Suppressor macrophage (primary cell): Measurements from ENCODE around the gene KIF12.

Experiments
- DNase-seq, 4 experiments: peaks; one replicate each; pipeline ENCODE4 v3.0.0-alpha.2; 2020 to 2022

KIF12 gene

GRCh38 chr9:114105236-114105635 lies 6.1 kb upstream of the KIF12 start:
- no peak for DNase-seq

GRCh38 chr9:114102484-114102883 lies 3.4 kb upstream of the KIF12 start:
- no peak for DNase-seq

- DNase-seq, result no peak
Observed at GRCh38 chr9:114100536-114100935, 1.4 kb upstream of the KIF12 start.

- no peak for DNase-seq
Observed at GRCh38 chr9:114099669-114100270, 678 bp upstream of the KIF12 start.

GRCh38 chr9:114098021-114098935 lies 814 bp downstream of the KIF12 start:
- peak; percentile 5 to 47 (median 24) for DNase-seq

- DNase-seq, result peak in 1 of 4 experiments; percentile 7
Observed at GRCh38 chr9:114097613-114098020, 1.5 kb downstream of the KIF12 start.

- DNase-seq, result no peak
Observed at GRCh38 chr9:114096866-114097612, 2.1 kb downstream of the KIF12 start.

GRCh38 chr9:114096041-114096511 lies 3.0 kb downstream of the KIF12 start:
- DNase-seq, result no peak

GRCh38 chr9:114094971-114095370 lies 4.1 kb downstream of the KIF12 start:
- no peak for DNase-seq

- DNase-seq, result no peak
Observed at GRCh38 chr9:114093761-114094505, 5.2 kb downstream of the KIF12 start.

- no peak for DNase-seq
Observed at GRCh38 chr9:114093031-114093471, 6.0 kb downstream of the KIF12 start.

- no peak for DNase-seq
Observed at GRCh38 chr9:114092336-114092735, 6.8 kb downstream of the KIF12 start.

- no peak for DNase-seq
Observed at GRCh38 chr9:114091711-114092110, 7.4 kb downstream of the KIF12 start.

GRCh38 chr9:114090798-114091197 lies 8.3 kb downstream of the KIF12 start:
- DNase-seq, result no peak

- no peak for DNase-seq
Observed at GRCh38 chr9:114089206-114089840, 9.8 kb downstream of the KIF12 start.

GRCh38 chr9:114088571-114089170 lies 10.4 kb downstream of the KIF12 start:
- no peak for DNase-seq

- no peak for DNase-seq
Observed at GRCh38 chr9:114087721-114088120, 11.4 kb downstream of the KIF12 start.

- no peak for DNase-seq
Observed at GRCh38 chr9:114086607-114087006, 12.5 kb downstream of the KIF12 start.

GRCh38 chr9:114086009-114086408 lies 13.1 kb downstream of the KIF12 start:
- no peak for DNase-seq

GRCh38 chr9:114085387-114085789 lies 13.7 kb downstream of the KIF12 start:
- no peak for DNase-seq
